Brain microvascular endothelial cell (primary cell): ENCODE results near the gene JAK3.
A peak's percentile ranks its signal among the peaks of the same experiment; 100 is the strongest.

Experiments
- DNase-seq: peaks from one replicate; pipeline ENCODE4 v3.0.0-alpha.2; 2020
- H3K27ac ChIP-seq: fragments of 250-450 bp; sonication (Bioruptor Pico); 2 replicates; pipeline ENCODE4 v1.5.1; 2020; ENCODE audit warnings: mild to moderate bottlenecking, moderate library complexity
- H3K27me3 ChIP-seq: fragments of 250-450 bp; sonication (Bioruptor Pico); replicated peaks from 2 replicates; pipeline ENCODE4 v1.5.1; 2020; ENCODE audit warnings: mild to moderate bottlenecking
- H3K36me3 ChIP-seq: fragments of 250-450 bp; sonication (Bioruptor Pico); replicated peaks from 2 replicates; pipeline ENCODE4 v1.5.1; 2020; ENCODE audit warnings: mild to moderate bottlenecking
- H3K4me3 ChIP-seq: 2 replicates; pipeline ENCODE4 v1.5.1; 2011; ENCODE audit warnings: low read depth, mild to moderate bottlenecking, control low read depth, low read length, moderate library complexity
- in situ Hi-C: cut with HindIII; loops from 2 replicates; pipeline ENCODE4 v1.10.0; 2017; ENCODE audit warnings: low sequenced_read_pairs, low pct_ligation_motif_present
- TF ChIP-seq, protein P1 (sequence below): IDR thresholded peaks from 2 replicates; pipeline ENCODE4 v1.5.1; 2011; ENCODE audit warnings: low read depth, mild to moderate bottlenecking, moderate library complexity, low read length, control low read depth, inconsistent platforms; ENCODE audit errors: missing control alignments

Gene JAK3

DNA sequence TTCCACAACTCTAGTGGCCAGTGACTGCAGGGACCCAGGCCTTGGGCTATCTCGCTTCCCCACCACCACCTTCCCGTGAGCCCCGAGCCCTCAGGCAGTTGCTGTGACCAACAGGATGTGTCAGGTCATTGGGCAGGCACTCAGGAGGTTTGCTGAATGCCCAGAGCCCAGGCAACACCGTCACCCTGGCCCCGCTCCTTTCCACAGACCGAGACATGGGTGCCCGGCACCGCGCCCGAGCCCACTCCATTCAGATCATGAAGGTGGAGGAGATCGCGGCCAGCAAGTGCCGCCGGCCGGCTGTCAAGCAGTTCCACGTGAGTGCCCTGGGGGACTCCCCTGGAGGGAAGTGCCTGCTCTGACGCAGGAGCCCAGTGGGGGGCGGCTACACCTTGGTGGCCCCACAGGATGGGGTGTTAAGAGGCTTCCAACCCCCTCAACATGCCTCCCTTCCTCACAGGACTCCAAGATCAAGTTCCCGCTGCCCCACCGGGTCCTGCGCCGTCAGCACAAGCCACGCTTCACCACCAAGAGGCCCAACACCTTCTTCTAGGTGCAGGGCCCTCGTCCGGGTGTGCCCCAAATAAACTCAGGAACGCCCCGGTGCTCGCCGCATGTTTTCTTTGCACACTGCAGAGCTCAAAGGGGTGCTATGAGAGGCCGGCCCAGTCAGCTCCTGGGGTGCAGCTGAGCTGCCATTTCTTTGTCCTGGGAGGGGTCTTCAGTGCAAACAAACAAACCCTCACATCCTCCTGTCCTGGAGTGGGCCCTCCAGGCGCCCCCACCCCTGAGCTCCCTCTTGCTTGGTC lies 15.1 kb upstream of the JAK3 start:
- H3K27ac ChIP-seq, result no peak overlapping the region
- in situ Hi-C loops, result no loop called here

DNA sequence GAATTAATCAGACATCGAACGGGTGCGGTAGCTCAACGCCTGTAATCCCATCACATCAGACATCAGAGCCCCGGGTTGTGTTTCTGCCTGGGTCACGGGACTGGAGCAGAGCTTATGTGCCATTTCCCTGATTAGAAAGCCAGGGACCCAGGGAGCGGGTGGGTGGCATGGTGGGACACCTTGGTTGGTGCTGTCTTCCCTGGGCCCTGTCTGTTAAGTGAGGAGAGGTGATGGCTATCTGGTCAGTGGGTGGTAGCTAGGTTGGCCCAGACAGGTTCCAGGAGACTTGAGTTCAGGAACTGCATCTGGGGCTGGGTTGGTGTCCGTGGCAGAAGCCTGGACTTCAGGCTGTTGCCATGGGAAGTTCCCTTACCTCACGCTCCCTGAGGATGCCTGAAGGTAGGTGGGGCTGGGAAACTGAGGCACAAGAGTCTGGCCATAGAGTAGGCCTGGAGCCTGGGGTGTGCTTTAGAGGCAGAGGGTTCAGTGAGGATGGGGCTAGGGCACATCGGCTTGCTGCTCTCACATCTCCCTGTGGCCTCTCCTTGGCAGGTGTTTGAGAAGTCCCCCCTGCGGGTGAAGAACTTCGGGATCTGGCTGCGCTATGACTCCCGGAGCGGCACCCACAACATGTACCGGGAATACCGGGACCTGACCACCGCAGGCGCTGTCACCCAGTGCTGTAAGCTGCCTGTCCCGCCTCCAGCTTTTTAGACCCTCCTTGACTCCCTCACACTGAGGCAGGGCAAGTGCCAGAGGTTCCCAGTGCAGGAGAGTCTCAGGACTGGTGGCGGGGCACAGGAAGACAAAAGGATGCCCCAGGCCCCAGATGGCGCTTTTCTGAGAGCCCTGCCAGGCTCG lies 14.0 kb upstream of the JAK3 start:
- DNase-seq, result no peak
- TF ChIP-seq, protein P1, sequence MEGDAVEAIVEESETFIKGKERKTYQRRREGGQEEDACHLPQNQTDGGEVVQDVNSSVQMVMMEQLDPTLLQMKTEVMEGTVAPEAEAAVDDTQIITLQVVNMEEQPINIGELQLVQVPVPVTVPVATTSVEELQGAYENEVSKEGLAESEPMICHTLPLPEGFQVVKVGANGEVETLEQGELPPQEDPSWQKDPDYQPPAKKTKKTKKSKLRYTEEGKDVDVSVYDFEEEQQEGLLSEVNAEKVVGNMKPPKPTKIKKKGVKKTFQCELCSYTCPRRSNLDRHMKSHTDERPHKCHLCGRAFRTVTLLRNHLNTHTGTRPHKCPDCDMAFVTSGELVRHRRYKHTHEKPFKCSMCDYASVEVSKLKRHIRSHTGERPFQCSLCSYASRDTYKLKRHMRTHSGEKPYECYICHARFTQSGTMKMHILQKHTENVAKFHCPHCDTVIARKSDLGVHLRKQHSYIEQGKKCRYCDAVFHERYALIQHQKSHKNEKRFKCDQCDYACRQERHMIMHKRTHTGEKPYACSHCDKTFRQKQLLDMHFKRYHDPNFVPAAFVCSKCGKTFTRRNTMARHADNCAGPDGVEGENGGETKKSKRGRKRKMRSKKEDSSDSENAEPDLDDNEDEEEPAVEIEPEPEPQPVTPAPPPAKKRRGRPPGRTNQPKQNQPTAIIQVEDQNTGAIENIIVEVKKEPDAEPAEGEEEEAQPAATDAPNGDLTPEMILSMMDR, result no peak
- no peaks in the 10 kb centered on the region for H3K27me3 ChIP-seq
- H3K36me3 ChIP-seq, result peaks cover 57% of the 10 kb centered on the region
- in situ Hi-C loops, result no loop called here
- H3K4me3 ChIP-seq, result peak overlapping the region; percentile 99
- H3K27ac ChIP-seq, result no peak overlapping the region

More for the DNA sequence above, 15.1 kb upstream of the JAK3 start:
- peaks cover 57% of the 10 kb centered on the region for H3K36me3 ChIP-seq
- no peaks in the 10 kb centered on the region for H3K27me3 ChIP-seq
- H3K4me3 ChIP-seq, result no peak overlapping the region
- no peak for DNase-seq
- TF ChIP-seq, protein P1, result no peak

DNA sequence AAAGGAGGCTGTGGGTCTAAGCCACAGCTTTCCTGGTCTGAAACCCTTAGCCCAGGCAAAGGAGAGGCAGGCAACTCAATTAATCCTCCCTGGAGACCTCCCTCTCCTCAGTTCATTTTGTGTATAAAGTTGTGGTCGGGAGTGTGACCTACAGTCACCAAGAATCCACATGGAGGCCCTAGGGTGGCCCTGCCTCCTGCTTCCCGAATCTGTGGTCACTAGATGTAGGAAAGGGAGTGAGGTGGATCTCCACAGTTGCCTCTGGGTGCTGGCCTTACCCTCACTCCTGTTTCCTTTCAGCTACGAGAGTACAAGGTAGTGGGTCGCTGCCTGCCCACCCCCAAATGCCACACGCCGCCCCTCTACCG lies 13.2 kb upstream of the JAK3 start:
- no peaks in the 10 kb centered on the region for H3K27me3 ChIP-seq
- H3K36me3 ChIP-seq, result peaks cover 56% of the 10 kb centered on the region
- peak overlapping the region; percentile 99 for H3K4me3 ChIP-seq
- H3K27ac ChIP-seq, result peak overlapping the region; percentile 84
- in situ Hi-C loops, result no loop called here
- no peak for DNase-seq
- TF ChIP-seq, protein P1, result no peak

DNA sequence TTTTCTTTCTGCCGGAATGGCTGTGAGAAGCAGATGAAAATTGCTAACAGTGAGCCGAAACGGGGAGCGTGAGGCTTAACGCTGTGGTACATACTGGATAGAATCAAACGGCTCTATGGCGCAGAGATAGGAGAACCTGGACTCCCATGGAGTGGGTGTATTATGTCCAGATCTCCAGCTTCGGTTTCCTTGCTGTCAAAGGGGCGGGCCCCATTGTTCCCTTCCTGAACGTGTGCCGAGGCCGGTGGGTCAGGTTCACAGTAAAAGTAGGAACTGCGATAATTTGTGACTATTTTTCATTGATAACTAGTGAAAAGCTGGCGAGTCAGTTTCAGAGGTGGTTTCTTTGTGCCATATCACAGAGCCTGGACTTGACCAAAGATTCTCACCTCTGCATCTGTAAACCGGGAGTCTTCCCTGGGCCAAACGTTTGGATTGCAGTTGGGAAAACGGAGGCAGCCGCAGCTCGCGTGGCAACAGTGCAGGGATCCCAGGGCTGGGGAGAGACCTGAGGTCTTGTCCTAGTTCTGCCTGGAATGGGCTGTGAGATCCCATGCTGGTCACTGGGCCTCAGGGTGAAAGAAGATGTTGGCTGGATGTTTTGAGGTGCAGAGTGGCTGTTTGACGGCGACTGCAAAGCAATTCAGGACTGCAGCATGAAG lies 12.7 kb upstream of the JAK3 start:
- in situ Hi-C loops, result no loop called here

DNA sequence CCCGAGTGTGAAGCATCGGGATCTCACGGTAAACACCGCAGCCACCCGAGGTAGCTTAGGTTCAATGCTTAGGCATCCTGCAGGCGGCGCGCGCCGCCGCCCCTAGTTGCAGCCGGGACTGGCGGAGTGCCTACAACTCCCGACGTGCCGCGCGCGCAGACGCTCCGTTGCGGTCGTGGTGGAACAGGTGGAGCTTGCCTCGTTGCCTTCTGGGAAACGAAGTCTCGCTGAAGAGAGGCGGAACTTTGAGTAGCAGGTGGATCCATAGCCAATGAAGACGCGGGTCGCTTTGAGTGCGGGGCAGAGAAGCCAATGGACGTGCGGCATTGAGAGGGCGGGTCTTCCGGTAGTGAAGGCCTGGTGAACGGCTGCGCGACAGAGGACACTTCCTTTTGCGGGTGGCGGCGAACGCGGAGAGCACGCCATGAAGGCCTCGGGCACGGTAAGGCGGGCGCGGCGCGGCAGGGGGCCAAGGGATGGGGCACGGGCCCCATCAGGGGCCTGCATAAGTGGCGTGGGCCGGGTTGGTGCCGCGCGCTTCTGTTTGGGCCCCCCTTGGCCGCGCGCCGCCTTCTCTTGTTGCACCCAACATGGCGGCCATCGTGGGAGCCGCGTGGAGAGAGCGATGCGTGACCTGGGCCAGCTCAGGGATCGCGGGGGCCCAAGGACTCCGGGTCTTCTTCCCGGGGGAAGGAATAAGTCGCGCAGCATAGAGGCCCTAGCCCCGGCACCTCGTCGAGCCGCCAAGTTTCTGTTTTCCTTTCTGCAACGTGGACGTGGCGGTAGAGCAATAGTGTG lies 11.9 kb upstream of the JAK3 start, which contains the start of gene RPL18A:
Gene RPL18A, plus strand, starts transcription at position 378 of the 798 bp plus-strand sequence. Its CDS starts 47 bp downstream, at position 425.
- no peaks in the 10 kb centered on the region for H3K27me3 ChIP-seq
- in situ Hi-C loops, result no loop called here
- DNase-seq, result peak; percentile 99
- TF ChIP-seq, protein P1, result peak; percentile 89
- peak within 1 kb of the TSS; percentile 84 for H3K27ac ChIP-seq
- peaks cover 44% of the 10 kb centered on the region for H3K36me3 ChIP-seq
- peak within 1 kb of the TSS; percentile 99 for H3K4me3 ChIP-seq

More for the DNA sequence above, 12.7 kb upstream of the JAK3 start:
- Histone ChIP-seq H3K4me3 (peak overlapping the region; percentile 99), H3K36me3 (peaks cover 51% of the 10 kb centered on the region), H3K27ac (peak overlapping the region; percentile 84), H3K27me3 (no peaks in the 10 kb centered on the region)
- TF ChIP-seq, protein P1, result no peak
- no peak for DNase-seq
